SH-SY5Y (cell line): ENCODE results near the gene U2AF1L4.

Experiments
- GATA2 ChIP-seq: IDR thresholded peaks from 2 replicates; pipeline ENCODE4 v1.6.1; 2011; ENCODE audit warnings: mild to moderate bottlenecking, low read depth, low read length
- GATA3 ChIP-seq: IDR thresholded peaks from 2 replicates; pipeline ENCODE4 v1.6.1; 2011; ENCODE audit warnings: low read depth, mild to moderate bottlenecking, low read length, moderate library complexity

The U2AF1L4 gene

GRCh38 chr19:35743640-35744429 lies 1.4 kb downstream of the U2AF1L4 start:
- no peak for TF ChIP-seq GATA3
- no peak for TF ChIP-seq GATA2

- TF ChIP-seq GATA2: no peak
- TF ChIP-seq GATA3: no peak
These were observed 3.0 kb downstream of the U2AF1L4 start, which contains the start of gene IGFLR1 for GRCh38 chr19:35742121-35742724. TSS of gene IGFLR1 (minus strand) at chr19:35742452. CDS start at chr19:35741180, 1,272 bp downstream.

- TF ChIP-seq GATA2 (no peak), GATA3 (no peak)
These were observed 4.1 kb downstream of the U2AF1L4 start for GRCh38 chr19:35741203-35741515.

- TF ChIP-seq GATA3: no peak
- no peak for TF ChIP-seq GATA2
These were observed 4.6 kb downstream of the U2AF1L4 start for GRCh38 chr19:35740423-35741202.

GRCh38 chr19:35740108-35740422 lies 5.2 kb downstream of the U2AF1L4 start:
- peak; percentile 29; the same call in 1 of the 2 replicates for TF ChIP-seq GATA2
- TF ChIP-seq GATA3: no peak

GRCh38 chr19:35739275-35740107 lies 5.7 kb downstream of the U2AF1L4 start:
- no peak for TF ChIP-seq GATA3
- no peak for TF ChIP-seq GATA2

- TF ChIP-seq GATA2 (no peak), GATA3 (no peak)
These were observed 6.4 kb downstream of the U2AF1L4 start for GRCh38 chr19:35738887-35739229.

GRCh38 chr19:35738021-35738886 lies 7.0 kb downstream of the U2AF1L4 start:
- no peak for TF ChIP-seq GATA2

- no peak for TF ChIP-seq GATA2
These were observed 8.0 kb downstream of the U2AF1L4 start for GRCh38 chr19:35736913-35737886.

- TF ChIP-seq GATA3 (no peak), GATA2 (no peak)
These were observed 10.3 kb downstream of the U2AF1L4 start for GRCh38 chr19:35734889-35735288.

GRCh38 chr19:35734273-35734672 lies 10.9 kb downstream of the U2AF1L4 start:
- TF ChIP-seq GATA2 (no peak), GATA3 (no peak)
